ENCODE measurements around the gene RGS18. TPM values are rescaled to one million over a fixed set of nuclear protein-coding genes. Genes with fewer than 3 reads are reported as not detected.

RGS18 gene
- total and polyA plus RNA-seq, 9 of the 15 experiments (the other 6 are each of a cell fraction or from before 2014, with no cell fraction given): 0.03 to 0.11 (median 0.05) TPM; not detected in 5

GRCh38 chr1:192170196-192170984 lies 12.1 kb downstream of the RGS18 start (continued):
- no peak; the same call in 1 of the 2 replicates for TF ChIP-seq SPI1 (IDR thresholded peaks at IDR 0.05; ENCODE audit: borderline replicate concordance, low read depth, low read length)
- TF ChIP-seq E4F1 (CRISPR knock-in tag; IDR thresholded peaks at IDR 0.05; ENCODE audit: borderline replicate concordance): no peak
- no peak for TF ChIP-seq TAF1 (IDR thresholded peaks at IDR 0.05; ENCODE audit: control insufficient read depth, extremely low read depth, insufficient read depth, low read length, severe bottlenecking)
- TF ChIP-seq SOX6 (IDR thresholded peaks at IDR 0.05): 0 out of 2 replicates have a peak, but pooled peaks have one; percentile 20
- TF ChIP-seq RBBP5 (IDR thresholded peaks at IDR 0.05; ENCODE audit: borderline replicate concordance, insufficient read depth, low read length, poor library complexity, severe bottlenecking): no peak
- TF ChIP-seq ZNF408 (CRISPR knock-in tag; IDR thresholded peaks at IDR 0.05; ENCODE audit: low read depth): no peak
- TF ChIP-seq SMAD1 (IDR thresholded peaks at IDR 0.05; ENCODE audit: low read depth, low read length, partially characterized antibody): no peak
- no peak for TF ChIP-seq SNRNP70 (optimal IDR thresholded peaks at IDR 0.05; ENCODE audit: low read depth, low read length)
- peak; percentile 62 for TF ChIP-seq ZNF316 (IDR thresholded peaks at IDR 0.05)
- TF ChIP-seq, protein P1, sequence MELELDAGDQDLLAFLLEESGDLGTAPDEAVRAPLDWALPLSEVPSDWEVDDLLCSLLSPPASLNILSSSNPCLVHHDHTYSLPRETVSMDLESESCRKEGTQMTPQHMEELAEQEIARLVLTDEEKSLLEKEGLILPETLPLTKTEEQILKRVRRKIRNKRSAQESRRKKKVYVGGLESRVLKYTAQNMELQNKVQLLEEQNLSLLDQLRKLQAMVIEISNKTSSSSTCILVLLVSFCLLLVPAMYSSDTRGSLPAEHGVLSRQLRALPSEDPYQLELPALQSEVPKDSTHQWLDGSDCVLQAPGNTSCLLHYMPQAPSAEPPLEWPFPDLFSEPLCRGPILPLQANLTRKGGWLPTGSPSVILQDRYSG (tag; conservative IDR thresholded peaks at IDR 0.05; ENCODE audit: low read depth): no peak
- no peak for TF ChIP-seq STAT6 (CRISPR knock-in tag; IDR thresholded peaks at IDR 0.05)
- TF ChIP-seq RBM14 (IDR thresholded peaks at IDR 0.05; ENCODE audit: borderline replicate concordance, insufficient read depth, low read depth, low read length): no peak
- TF ChIP-seq CBFA2T2 (conservative IDR thresholded peaks at IDR 0.05): no peak
- TF ChIP-seq ZNF175 (CRISPR knock-in tag; IDR thresholded peaks at IDR 0.05; ENCODE audit: low read depth): no peak
- TF ChIP-seq ZNF436 (CRISPR knock-in tag; IDR thresholded peaks at IDR 0.05): no peak
- TF ChIP-seq TRIM24 (IDR thresholded peaks at IDR 0.05): 0 out of 4 replicates have a peak, but pooled peaks of 1 of the 2 experiments have one; percentile 8
- TF ChIP-seq, protein P2, sequence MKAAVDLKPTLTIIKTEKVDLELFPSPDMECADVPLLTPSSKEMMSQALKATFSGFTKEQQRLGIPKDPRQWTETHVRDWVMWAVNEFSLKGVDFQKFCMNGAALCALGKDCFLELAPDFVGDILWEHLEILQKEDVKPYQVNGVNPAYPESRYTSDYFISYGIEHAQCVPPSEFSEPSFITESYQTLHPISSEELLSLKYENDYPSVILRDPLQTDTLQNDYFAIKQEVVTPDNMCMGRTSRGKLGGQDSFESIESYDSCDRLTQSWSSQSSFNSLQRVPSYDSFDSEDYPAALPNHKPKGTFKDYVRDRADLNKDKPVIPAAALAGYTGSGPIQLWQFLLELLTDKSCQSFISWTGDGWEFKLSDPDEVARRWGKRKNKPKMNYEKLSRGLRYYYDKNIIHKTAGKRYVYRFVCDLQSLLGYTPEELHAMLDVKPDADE (conservative IDR thresholded peaks at IDR 0.05; ENCODE audit: control insufficient read depth, low read depth, low read length): no peak
- no peak for TF ChIP-seq PCBP1 (IDR thresholded peaks at IDR 0.05; ENCODE audit: low read depth, low read length, poor library complexity, severe bottlenecking)
- no peak for TF ChIP-seq ZNF77 (CRISPR knock-in tag; IDR thresholded peaks at IDR 0.05)
